ENCODE measurements around the gene NFATC2.

GRCh38 chr20:51430198-51430950 lies 112.1 kb downstream of the NFATC2 start:
- TF ChIP-seq CTCF (IDR thresholded peaks at IDR 0.05 in 4 of 5, conservative IDR thresholded peaks at IDR 0.05 in 1 of 5) (no peak), POLR2A (IDR thresholded peaks at IDR 0.05) (no peak)
